GM18861 (cell line): Measurements from ENCODE around the gene WDR45.
"Not testable (repeated sequence)": the region's sequence is repeated elsewhere in the genome, so short reads cannot be mapped to it uniquely, and the experiment has no call there.

ENCODE experiments used
- ATAC-seq: cut with Tn5 transposase; IDR thresholded peaks from one replicate; pipeline ENCODE4 v1.9.1; 2021; ENCODE audit not compliant: unreplicated experiment

WDR45 gene

GRCh38 chrX:49079489-49080428 is at the start of gene WDR45:
TSS of gene WDR45 (minus strand) at chrX:49079887. CDS start at chrX:49078095, 1,792 bp downstream.
- no peak for ATAC-seq

- ATAC-seq = no peak
Measured at GRCh38 chrX:49129427-49129826, 49.7 kb upstream of the WDR45 start.

GRCh38 chrX:49127742-49128258 is 48.1 kb upstream of the WDR45 start:
- not testable (repeated sequence) for ATAC-seq

GRCh38 chrX:49122499-49122898 is 42.8 kb upstream of the WDR45 start:
- no peak for ATAC-seq

GRCh38 chrX:49120091-49120490 is 40.4 kb upstream of the WDR45 start:
- ATAC-seq = no peak

GRCh38 chrX:49117581-49117980 is 37.9 kb upstream of the WDR45 start:
- no peak for ATAC-seq

GRCh38 chrX:49116716-49117115 is 37.0 kb upstream of the WDR45 start:
- no peak for ATAC-seq

GRCh38 chrX:49116076-49116475 is 36.4 kb upstream of the WDR45 start:
- ATAC-seq = no peak

- no peak for ATAC-seq
Measured at GRCh38 chrX:49111791-49112190, 32.1 kb upstream of the WDR45 start.

- ATAC-seq = no peak
Measured at GRCh38 chrX:49110417-49110816, 30.7 kb upstream of the WDR45 start.

- no peak for ATAC-seq
Measured at GRCh38 chrX:49108641-49109040, 29.0 kb upstream of the WDR45 start.

- ATAC-seq = peak; percentile 54
Measured at GRCh38 chrX:49106930-49107329, 27.2 kb upstream of the WDR45 start.

- ATAC-seq = no peak
Measured at GRCh38 chrX:49106296-49106695, 26.6 kb upstream of the WDR45 start.

GRCh38 chrX:49103637-49104036 is 23.9 kb upstream of the WDR45 start:
- ATAC-seq = no peak

GRCh38 chrX:49102190-49102589 is 22.5 kb upstream of the WDR45 start:
- ATAC-seq = no peak

- peak; percentile 2 for ATAC-seq
Measured at GRCh38 chrX:49101629-49101984, 21.9 kb upstream of the WDR45 start.

GRCh38 chrX:49100704-49101628 is 21.3 kb upstream of the WDR45 start:
- ATAC-seq = peak; percentile 81

GRCh38 chrX:49096419-49096818 is 16.7 kb upstream of the WDR45 start:
- no peak for ATAC-seq

- no peak for ATAC-seq
Measured at GRCh38 chrX:49089553-49089952, 9.9 kb upstream of the WDR45 start.

- no peak for ATAC-seq
Measured at GRCh38 chrX:49082271-49082871, 2.7 kb upstream of the WDR45 start.

GRCh38 chrX:49077941-49078340 is 1.7 kb downstream of the WDR45 start:
- ATAC-seq = no peak
